H9 (cell line): ENCODE measurements around the gene PSMB1. TPM values are rescaled to one million over a fixed set of nuclear protein-coding genes. Genes with fewer than 3 reads are reported as not detected.

ENCODE experiments used
- DNase-seq: peaks from one replicate; pipeline ENCODE4 v3.0.0-alpha.2; 2017
- H2AFZ ChIP-seq: one replicate; pipeline ENCODE4 v1.6.1; 2013; ENCODE audit warnings: mild to moderate bottlenecking, low read length, control low read depth, moderate library complexity
- H2AK5ac ChIP-seq: 2 replicates; pipeline ENCODE4 v1.6.1; 2013; ENCODE audit warnings: low read length, control low read depth, mixed read lengths; ENCODE audit not compliant: insufficient read length
- H2BK120ac ChIP-seq: one replicate; pipeline ENCODE4 v1.6.1; 2013; ENCODE audit warnings: low read depth, mild to moderate bottlenecking, low read length, control low read depth, inconsistent platforms; ENCODE audit not compliant: poor library complexity, severe bottlenecking
- H2BK12ac ChIP-seq: 2 replicates; pipeline ENCODE4 v1.6.1; 2013; ENCODE audit warnings: low read length, control low read depth, mixed read lengths, low read depth; ENCODE audit not compliant: insufficient read length
- H2BK15ac ChIP-seq: 2 replicates; pipeline ENCODE4 v1.6.1; 2013; ENCODE audit warnings: low read depth, low read length, control low read depth
- H2BK20ac ChIP-seq: one replicate; pipeline ENCODE4 v1.6.1; 2013; ENCODE audit warnings: low read depth, mild to moderate bottlenecking, low read length, control low read depth, inconsistent platforms; ENCODE audit not compliant: poor library complexity, severe bottlenecking
- H2BK5ac ChIP-seq: 2 replicates; pipeline ENCODE4 v1.6.1; 2013; ENCODE audit warnings: low read length, control low read depth, mixed read lengths; ENCODE audit not compliant: insufficient read length
- H3K14ac ChIP-seq: 2 replicates; pipeline ENCODE4 v1.6.1; 2013; ENCODE audit warnings: low read length, control low read depth; ENCODE audit not compliant: insufficient read depth
- H3K18ac ChIP-seq: 2 replicates; pipeline ENCODE4 v1.6.1; 2013; ENCODE audit warnings: low read depth, mild to moderate bottlenecking, mixed read lengths, low read length, control low read depth; ENCODE audit not compliant: insufficient read length
- H3K23ac ChIP-seq: 2 replicates; pipeline ENCODE4 v1.6.1; 2013; ENCODE audit warnings: low read length, control low read depth, mixed read lengths, low read depth; ENCODE audit not compliant: insufficient read length
- H3K23me2 ChIP-seq: 2 replicates; pipeline ENCODE4 v1.6.1; 2013; ENCODE audit warnings: low read depth, mild to moderate bottlenecking, mixed read lengths, low read length, control low read depth; ENCODE audit not compliant: insufficient read length, poor library complexity, severe bottlenecking
- H3K27ac ChIP-seq: 2 replicates; pipeline ENCODE4 v1.5.1; 2013; ENCODE audit warnings: low read length, control low read depth, mixed read lengths, low read depth; ENCODE audit not compliant: insufficient read length
- H3K27me3 ChIP-seq: 2 replicates; pipeline ENCODE4 v1.6.1; 2013; ENCODE audit warnings: low read length, control low read depth, inconsistent platforms; ENCODE audit not compliant: insufficient read depth
- H3K4ac ChIP-seq: 2 replicates; pipeline ENCODE4 v1.6.1; 2013; ENCODE audit warnings: low read depth, mild to moderate bottlenecking, control low read depth, inconsistent platforms, low read length, moderate library complexity
- H3K4me1 ChIP-seq: 2 replicates; pipeline ENCODE4 v1.6.1; 2013; ENCODE audit warnings: low read length, control low read depth, inconsistent platforms; ENCODE audit not compliant: insufficient read depth
- H3K4me2 ChIP-seq: 2 replicates; pipeline ENCODE4 v1.6.1; 2013; ENCODE audit warnings: low read length, control low read depth, mixed read lengths; ENCODE audit not compliant: insufficient read length, insufficient read depth
- H3K56ac ChIP-seq: 2 replicates; pipeline ENCODE4 v1.6.1; 2013; ENCODE audit warnings: low read depth, mild to moderate bottlenecking, mixed read lengths, low read length, control low read depth; ENCODE audit not compliant: insufficient read length
- H3K79me1 ChIP-seq: 2 replicates; pipeline ENCODE4 v1.6.1; 2013; ENCODE audit warnings: low read depth, mild to moderate bottlenecking, moderate library complexity, low read length, control low read depth, inconsistent platforms; ENCODE audit not compliant: insufficient read depth, poor library complexity, severe bottlenecking
- H3K79me2 ChIP-seq: 2 replicates; pipeline ENCODE4 v1.6.1; 2013; ENCODE audit warnings: low read length, control low read depth, inconsistent platforms; ENCODE audit not compliant: insufficient read depth
- H3K9ac ChIP-seq: 2 replicates; pipeline ENCODE4 v1.6.1; 2013; ENCODE audit warnings: low read length, control low read depth, mixed read lengths; ENCODE audit not compliant: insufficient read length; ENCODE audit errors: extremely low read depth
- H3K9me3 ChIP-seq: one replicate; pipeline ENCODE4 v1.6.1; 2013; ENCODE audit warnings: low read depth, low read length, inconsistent platforms; ENCODE audit not compliant: control insufficient read depth
- H3T11ph ChIP-seq: one replicate; pipeline ENCODE4 v1.6.1; 2013; ENCODE audit warnings: mild to moderate bottlenecking, low read length, control low read depth, inconsistent platforms
- H4K20me1 ChIP-seq: one replicate; pipeline ENCODE4 v1.6.1; 2013; ENCODE audit not compliant: control insufficient read depth, insufficient read length, insufficient read depth
- H4K5ac ChIP-seq: 2 replicates; pipeline ENCODE4 v1.6.1; 2013; ENCODE audit warnings: low read depth, mild to moderate bottlenecking, mixed read lengths, low read length, control low read depth; ENCODE audit not compliant: insufficient read length
- H4K8ac ChIP-seq: replicated peaks from 2 replicates; pipeline ENCODE4 v1.6.1; 2013; ENCODE audit warnings: low read length, control low read depth, mixed read lengths, low read depth; ENCODE audit not compliant: insufficient read length
- H4K91ac ChIP-seq: 2 replicates; pipeline ENCODE4 v1.6.1; 2013; ENCODE audit warnings: low read depth, mild to moderate bottlenecking, moderate library complexity, mixed read lengths, low read length, control low read depth; ENCODE audit not compliant: insufficient read length
- H3K27ac Mint-ChIP-seq, 3 experiments: 2 replicates in 2 of 3; 3 replicates in 1 of 3; pipeline ENCODE4 v1.8.0; 2020 to 2021; ENCODE audit warnings: mixed read lengths in 3 of 3, mild to moderate bottlenecking in 1 of 3, moderate library complexity in 1 of 3
- H3K27me3 Mint-ChIP-seq: 2 replicates; pipeline ENCODE4 v1.8.0; 2021; ENCODE audit warnings: low read depth, mild to moderate bottlenecking, moderate library complexity, mixed read lengths
- H3K36me3 Mint-ChIP-seq, 3 experiments: 2 replicates in 2 of 3; 3 replicates in 1 of 3; pipeline ENCODE4 v1.8.0; 2020 to 2021; ENCODE audit warnings: low read depth in 3 of 3, mixed read lengths in 3 of 3; ENCODE audit not compliant: insufficient read depth in 1 of 3
- H3K4me1 Mint-ChIP-seq, 2 experiments: 2 replicates each; pipeline ENCODE4 v1.8.0; 2020; ENCODE audit warnings: mixed read lengths in 2 of 2
- H3K4me3 Mint-ChIP-seq, 2 experiments: 2 replicates in 1 of 2; 3 replicates in 1 of 2; pipeline ENCODE4 v1.8.0; 2020 to 2021; ENCODE audit warnings: mild to moderate bottlenecking in 2 of 2, mixed read lengths in 2 of 2, moderate library complexity in 1 of 2
- H3K9me3 Mint-ChIP-seq, 2 experiments: 2 replicates in 1 of 2; 3 replicates in 1 of 2; pipeline ENCODE4 v1.8.0; 2020; ENCODE audit warnings: mild to moderate bottlenecking in 2 of 2, mixed read lengths in 2 of 2, moderate library complexity in 1 of 2
- CTCF ChIP-seq: fragments of 200-600 bp; sonication (generic); conservative IDR thresholded peaks from 3 replicates; pipeline ENCODE4 v1.8.0; 2021; ENCODE audit warnings: antibody characterized with exemption, mild to moderate bottlenecking
- WGBS: extraction: QIAGEN DNeasy Blood & Tissue Kit; methylation state at CpG from one replicate; pipeline ENCODE4 v1.1.7; 2013; ENCODE audit warnings: missing lambda C conversion rate, low lambda C conversion rate, mixed read lengths; ENCODE audit not compliant: insufficient read length; ENCODE audit errors: extremely low coverage; 5-methylcytosine and 5-hydroxymethylcytosine counted together
- total RNA-seq: library from RNA; stranded (reverse); gene quantifications from 2 replicates; pipeline ENCODE4 v1.2.1, GENCODE V29; 2021

The PSMB1 gene
- total RNA-seq, 1 experiment from 2014 or later = 245 TPM

- H3K27me3 ChIP-seq = no peaks in the 10 kb centered on the region
- Mint-ChIP-seq H3K9me3 (no peaks in the 10 kb centered on the region; a peak in 1 of 5 replicates), H3K27ac (no peak overlapping the region; a peak in 1 of 7 replicates), H3K36me3 (peaks cover 8 to 58% (median 22%) of the 10 kb centered on the region in 3 experiments), H3K4me1 (no peaks in the 10 kb centered on the region), H3K27me3 (no peaks in the 10 kb centered on the region), H3K4me3 (no peak overlapping the region)
- DNase-seq = no peak
- H3K23me2 ChIP-seq = no peaks in the 10 kb centered on the region
- no peak overlapping the region for H2BK12ac ChIP-seq
- TF ChIP-seq CTCF = no peak
- no peak overlapping the region for H2BK20ac ChIP-seq
- H4K20me1 ChIP-seq = no peaks in the 10 kb centered on the region
- H3K18ac ChIP-seq = no peak overlapping the region
- H3K79me1 ChIP-seq = no peaks in the 10 kb centered on the region
- no peak overlapping the region for H4K91ac ChIP-seq
- no CpG with 5 or more reads among the region's 2 CpGs for WGBS
- H2AFZ ChIP-seq = no peak overlapping the region
- no peak overlapping the region for H2BK5ac ChIP-seq
- H3K9ac ChIP-seq = no peak overlapping the region
- H3K79me2 ChIP-seq = no peaks in the 10 kb centered on the region
- no peak overlapping the region for H3K4me2 ChIP-seq
- H3T11ph ChIP-seq = no peak overlapping the region
- H2BK15ac ChIP-seq = no peak overlapping the region
- H2BK120ac ChIP-seq = no peak overlapping the region
- H3K23ac ChIP-seq = no peak overlapping the region
- no peaks in the 10 kb centered on the region for H3K9me3 ChIP-seq
- no peak overlapping the region for H3K56ac ChIP-seq
- H3K4me1 ChIP-seq = no peaks in the 10 kb centered on the region
- no peak overlapping the region for H3K27ac ChIP-seq
- no peak overlapping the region for H4K8ac ChIP-seq
- no peak overlapping the region for H3K4ac ChIP-seq
- no peak overlapping the region for H2AK5ac ChIP-seq
- no peak overlapping the region for H3K14ac ChIP-seq
- H4K5ac ChIP-seq = no peak overlapping the region
These were observed 19.8 kb upstream of the PSMB1 start for GRCh38 chr6:170572704-170573466.
